ENCODE measurements around the gene RXRA. TPM values are rescaled to one million over a fixed set of nuclear protein-coding genes. Genes with fewer than 3 reads are reported as not detected.
"Not testable (repeated sequence)": the region's sequence is repeated elsewhere in the genome, so short reads cannot be mapped to it uniquely, and the experiment has no call there.

The RXRA gene
- total RNA-seq, 1 experiment from 2014 or later: 29.9 TPM

DNA sequence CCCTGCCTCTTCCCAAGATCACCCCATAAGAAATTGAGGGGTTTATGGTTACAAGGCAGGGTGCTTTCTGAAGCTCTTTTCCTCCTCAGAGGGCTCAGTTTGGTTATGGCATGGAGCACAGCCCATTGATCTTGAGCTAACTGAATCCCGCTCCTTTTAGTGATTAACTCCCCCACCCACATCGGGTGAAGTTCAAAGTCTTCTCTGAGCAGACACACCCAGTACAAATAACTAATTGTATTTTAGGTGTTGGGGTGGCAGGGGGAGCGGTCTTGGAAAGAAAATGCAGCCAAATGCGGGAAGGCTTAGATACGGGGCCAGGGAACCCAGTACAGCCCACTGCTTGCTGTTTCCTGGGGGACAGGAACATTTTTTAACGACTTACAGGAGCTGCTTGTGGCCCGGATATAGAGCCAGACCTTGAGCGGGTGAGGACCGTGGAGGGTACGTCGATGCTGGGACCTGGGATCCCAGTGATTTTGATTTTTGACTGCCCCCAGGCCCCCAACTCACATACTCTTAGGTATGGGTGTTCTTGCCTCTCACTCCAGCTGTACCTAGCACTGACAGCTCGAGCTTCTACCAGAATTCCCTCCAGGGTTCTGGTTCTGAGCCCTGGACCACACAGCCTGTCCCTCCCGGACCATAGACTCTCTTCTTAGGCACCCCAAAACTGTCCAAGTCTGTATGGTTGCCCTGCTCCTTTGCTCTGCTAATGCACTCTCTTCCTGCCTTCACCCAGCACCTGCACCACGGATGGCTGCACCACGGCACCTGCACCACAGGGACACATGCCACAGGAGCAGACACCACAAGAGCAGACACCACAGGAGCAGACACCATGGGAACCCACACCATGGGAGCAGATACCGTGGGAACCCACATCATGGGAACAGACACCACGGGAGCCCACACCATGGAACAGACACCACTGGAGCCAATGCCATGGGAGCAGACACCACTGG lies 18.3 kb upstream of the RXRA start:
- no peak overlapping the region for H2BK20ac ChIP-seq (ENCODE audit: low read depth, low read length, poor library complexity, severe bottlenecking)
- H3K14ac ChIP-seq (ENCODE audit: insufficient read depth, low read length): peak overlapping the region; percentile 49; the same call in 1 of the 2 replicates
- H3K23ac ChIP-seq (ENCODE audit: insufficient read length, low read depth, low read length): no peak overlapping the region
- H3K9me3 ChIP-seq (ENCODE audit: control insufficient read depth, low read depth, low read length): no peaks in the 10 kb centered on the region
- no peak overlapping the region for H3K27ac ChIP-seq (ENCODE audit: insufficient read length, low read depth, low read length)
- no peak overlapping the region for H2BK120ac ChIP-seq (ENCODE audit: low read depth, low read length, poor library complexity, severe bottlenecking)
- H3K4me2 ChIP-seq (ENCODE audit: insufficient read depth, insufficient read length, low read length): no peak overlapping the region
- H4K20me1 ChIP-seq (ENCODE audit: control insufficient read depth, insufficient read depth, insufficient read length): no peaks in the 10 kb centered on the region
- DNase-seq: no peak
- no peaks in the 10 kb centered on the region for H3K79me1 ChIP-seq (ENCODE audit: insufficient read depth, low read depth, low read length, poor library complexity, severe bottlenecking)
- no peak overlapping the region for H2AK5ac ChIP-seq (ENCODE audit: insufficient read length, low read length)
- H3K18ac ChIP-seq (ENCODE audit: insufficient read length, low read depth, low read length): no peak overlapping the region
- H4K91ac ChIP-seq (ENCODE audit: insufficient read length, low read depth, low read length): no peak overlapping the region
- no peaks in the 10 kb centered on the region for H3K23me2 ChIP-seq (ENCODE audit: insufficient read length, low read depth, low read length, poor library complexity, severe bottlenecking)
- no peak overlapping the region for H2BK5ac ChIP-seq (ENCODE audit: insufficient read length, low read length)
- no CpG with 5 or more reads among the region's 17 CpGs for WGBS (ENCODE audit: extremely low coverage, insufficient read length, low lambda C conversion rate)
- TF ChIP-seq, protein P1, sequence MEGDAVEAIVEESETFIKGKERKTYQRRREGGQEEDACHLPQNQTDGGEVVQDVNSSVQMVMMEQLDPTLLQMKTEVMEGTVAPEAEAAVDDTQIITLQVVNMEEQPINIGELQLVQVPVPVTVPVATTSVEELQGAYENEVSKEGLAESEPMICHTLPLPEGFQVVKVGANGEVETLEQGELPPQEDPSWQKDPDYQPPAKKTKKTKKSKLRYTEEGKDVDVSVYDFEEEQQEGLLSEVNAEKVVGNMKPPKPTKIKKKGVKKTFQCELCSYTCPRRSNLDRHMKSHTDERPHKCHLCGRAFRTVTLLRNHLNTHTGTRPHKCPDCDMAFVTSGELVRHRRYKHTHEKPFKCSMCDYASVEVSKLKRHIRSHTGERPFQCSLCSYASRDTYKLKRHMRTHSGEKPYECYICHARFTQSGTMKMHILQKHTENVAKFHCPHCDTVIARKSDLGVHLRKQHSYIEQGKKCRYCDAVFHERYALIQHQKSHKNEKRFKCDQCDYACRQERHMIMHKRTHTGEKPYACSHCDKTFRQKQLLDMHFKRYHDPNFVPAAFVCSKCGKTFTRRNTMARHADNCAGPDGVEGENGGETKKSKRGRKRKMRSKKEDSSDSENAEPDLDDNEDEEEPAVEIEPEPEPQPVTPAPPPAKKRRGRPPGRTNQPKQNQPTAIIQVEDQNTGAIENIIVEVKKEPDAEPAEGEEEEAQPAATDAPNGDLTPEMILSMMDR (conservative IDR thresholded peaks at IDR 0.05): no peak
- H3K27me3 ChIP-seq (ENCODE audit: insufficient read depth, low read length): no peaks in the 10 kb centered on the region
- H3K27me3 Mint-ChIP-seq (ENCODE audit: low read depth): peaks cover 4% of the 10 kb centered on the region
- no peaks in the 10 kb centered on the region for H3K4me1 ChIP-seq (ENCODE audit: insufficient read depth, low read length)
- H3K27ac Mint-ChIP-seq: no peak overlapping the region
- H2BK12ac ChIP-seq (ENCODE audit: insufficient read length, low read depth, low read length): no peak overlapping the region
- H3K4ac ChIP-seq (ENCODE audit: low read depth, low read length): no peak overlapping the region
- H3K36me3 Mint-ChIP-seq (ENCODE audit: insufficient read depth in 1 of 3, low read depth in 3 of 3): no peaks in the 10 kb centered on the region; a peak in 1 of 7 replicates
- H3K9ac ChIP-seq (ENCODE audit: extremely low read depth, insufficient read length, low read length): no peak overlapping the region
- no peak overlapping the region for H2BK15ac ChIP-seq (ENCODE audit: low read depth, low read length)
- H3K9me3 Mint-ChIP-seq: peaks cover 8 to 19% of the 10 kb centered on the region in 2 experiments
- no peak overlapping the region for H3T11ph ChIP-seq (ENCODE audit: low read length)
- no peak overlapping the region for H3K4me3 Mint-ChIP-seq
- no peak overlapping the region for H3K56ac ChIP-seq (ENCODE audit: insufficient read length, low read depth, low read length)
- no peaks in the 10 kb centered on the region for H3K4me1 Mint-ChIP-seq
- H4K5ac ChIP-seq (ENCODE audit: insufficient read length, low read depth, low read length): no peak overlapping the region
- H2AFZ ChIP-seq (ENCODE audit: low read length): no peak overlapping the region
- H3K79me2 ChIP-seq (ENCODE audit: insufficient read depth, low read length): no peaks in the 10 kb centered on the region
- no peak overlapping the region for H4K8ac ChIP-seq (replicated peaks; ENCODE audit: insufficient read length, low read depth, low read length)

DNA sequence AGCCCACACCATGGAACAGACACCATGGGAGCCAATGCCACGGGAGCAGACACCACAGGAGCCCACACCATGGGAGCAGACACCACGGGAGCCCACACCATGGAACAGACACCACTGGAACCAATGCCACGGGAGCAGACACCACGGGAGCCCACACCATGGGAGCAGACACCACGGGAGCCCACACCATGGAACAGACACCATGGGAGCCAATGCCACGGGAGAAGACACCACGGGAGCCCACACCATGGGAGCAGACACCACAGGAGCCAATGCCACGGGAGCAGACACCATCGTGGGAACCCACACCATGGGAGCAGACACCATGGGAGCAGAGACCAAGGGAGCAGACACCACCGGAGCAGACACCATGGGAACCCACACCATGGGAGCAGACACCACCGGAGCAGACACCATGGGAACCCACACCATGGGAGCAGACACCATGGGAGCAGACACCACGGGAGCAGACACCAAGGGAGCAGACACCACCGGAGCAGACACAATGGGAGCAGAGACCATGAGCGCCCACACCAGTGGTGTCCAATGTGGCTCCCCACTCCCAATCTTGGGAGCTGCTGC lies 17.5 kb upstream of the RXRA start:
- not testable (repeated sequence) for H4K20me1 ChIP-seq (ENCODE audit: control insufficient read depth, insufficient read depth, insufficient read length); H2BK15ac ChIP-seq (ENCODE audit: low read depth, low read length); H2BK120ac ChIP-seq (ENCODE audit: low read depth, low read length, poor library complexity, severe bottlenecking); H4K8ac ChIP-seq (replicated peaks; ENCODE audit: insufficient read length, low read depth, low read length); H3K9ac ChIP-seq (ENCODE audit: extremely low read depth, insufficient read length, low read length); DNase-seq; H4K91ac ChIP-seq (ENCODE audit: insufficient read length, low read depth, low read length); H3K79me1 ChIP-seq (ENCODE audit: insufficient read depth, low read depth, low read length, poor library complexity, severe bottlenecking); H3K4me3 Mint-ChIP-seq; H3K4me2 ChIP-seq (ENCODE audit: insufficient read depth, insufficient read length, low read length); H3K4me1 Mint-ChIP-seq; H3K23ac ChIP-seq (ENCODE audit: insufficient read length, low read depth, low read length); H3K27ac ChIP-seq (ENCODE audit: insufficient read length, low read depth, low read length); H3K23me2 ChIP-seq (ENCODE audit: insufficient read length, low read depth, low read length, poor library complexity, severe bottlenecking); H2AFZ ChIP-seq (ENCODE audit: low read length); H3K56ac ChIP-seq (ENCODE audit: insufficient read length, low read depth, low read length); H3K27ac Mint-ChIP-seq; H3K36me3 Mint-ChIP-seq (ENCODE audit: insufficient read depth in 1 of 3, low read depth in 3 of 3); H4K5ac ChIP-seq (ENCODE audit: insufficient read length, low read depth, low read length); H3K14ac ChIP-seq (ENCODE audit: insufficient read depth, low read length); H3K4ac ChIP-seq (ENCODE audit: low read depth, low read length); H3K18ac ChIP-seq (ENCODE audit: insufficient read length, low read depth, low read length); H3K9me3 ChIP-seq (ENCODE audit: control insufficient read depth, low read depth, low read length); H2AK5ac ChIP-seq (ENCODE audit: insufficient read length, low read length); H3K27me3 ChIP-seq (ENCODE audit: insufficient read depth, low read length); H3K27me3 Mint-ChIP-seq (ENCODE audit: low read depth); H3K79me2 ChIP-seq (ENCODE audit: insufficient read depth, low read length); H2BK5ac ChIP-seq (ENCODE audit: insufficient read length, low read length); H3K4me1 ChIP-seq (ENCODE audit: insufficient read depth, low read length); H3T11ph ChIP-seq (ENCODE audit: low read length); H2BK12ac ChIP-seq (ENCODE audit: insufficient read length, low read depth, low read length); H2BK20ac ChIP-seq (ENCODE audit: low read depth, low read length, poor library complexity, severe bottlenecking)
- peaks cover 8 to 19% of the 10 kb centered on the region in 2 experiments for H3K9me3 Mint-ChIP-seq
- WGBS (ENCODE audit: extremely low coverage, insufficient read length, low lambda C conversion rate): no CpG with 5 or more reads among the region's 14 CpGs
